Activated naive CD4-positive, alpha-beta T cell treated with Interleukin-2 at 50 U/mL for 16 hours (primary cell): Measurements from ENCODE around the gene PPP3R1.

ENCODE experiments used
- DNase-seq: peaks from one replicate; pipeline ENCODE4 v3.0.0-alpha.2; 2020

PPP3R1 gene

DNA sequence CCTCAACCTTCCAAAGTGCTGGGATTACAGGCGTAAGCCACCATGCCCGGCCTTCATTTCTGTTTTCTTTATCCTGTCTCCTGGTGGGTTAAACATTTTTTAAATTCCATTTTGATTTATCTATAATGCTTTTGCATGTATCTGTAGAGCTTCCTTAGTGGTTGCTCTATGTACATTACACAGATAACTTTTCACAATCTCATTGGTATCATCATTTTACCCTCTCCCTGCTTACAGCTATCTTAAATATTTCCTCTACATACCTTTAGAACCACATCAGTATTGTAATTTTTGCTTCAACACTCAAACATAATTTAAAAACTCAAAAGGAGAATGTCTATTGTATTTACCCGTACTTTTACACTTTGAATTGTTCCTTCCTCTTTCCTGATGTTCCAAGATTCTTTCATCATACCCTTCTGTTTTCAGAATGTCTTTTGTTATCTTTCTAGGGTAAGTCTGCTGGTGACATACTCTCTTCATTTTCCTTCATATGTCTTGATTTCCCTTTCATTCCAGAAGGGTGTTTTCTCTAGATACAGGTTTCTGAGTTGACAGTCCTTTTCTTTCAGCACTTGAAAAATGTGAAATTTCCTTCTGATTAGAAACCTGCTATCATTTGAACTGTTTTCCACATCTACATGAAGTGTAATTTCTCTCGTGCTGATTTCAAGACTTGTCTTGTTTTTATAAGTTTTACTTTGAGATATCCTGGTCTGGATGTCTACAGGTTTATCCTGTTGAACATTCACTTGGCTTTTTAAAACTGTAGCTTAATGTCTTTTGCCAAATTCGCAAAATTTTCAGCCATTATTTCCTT is 21.9 kb downstream of the PPP3R1 start:
- DNase-seq, result no peak

DNA sequence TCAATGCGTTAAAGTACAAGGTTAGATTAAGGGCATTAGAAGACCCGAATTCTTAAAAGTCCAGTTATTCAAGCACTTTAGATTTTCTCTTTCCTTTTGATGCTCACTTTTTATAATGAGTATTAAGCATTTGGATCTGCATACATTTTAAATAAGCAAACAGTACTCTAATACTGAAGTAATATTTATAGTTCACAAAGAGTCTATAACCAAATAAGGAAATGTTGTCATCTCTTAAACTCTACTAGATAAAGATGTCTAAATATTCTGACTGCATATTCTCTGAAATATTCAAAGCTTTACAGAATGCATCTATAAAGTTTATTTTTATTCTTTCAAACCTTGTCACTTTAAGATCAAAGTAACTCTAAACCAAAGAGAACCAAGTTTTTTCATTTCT is 25.5 kb downstream of the PPP3R1 start:
- no peak for DNase-seq

DNA sequence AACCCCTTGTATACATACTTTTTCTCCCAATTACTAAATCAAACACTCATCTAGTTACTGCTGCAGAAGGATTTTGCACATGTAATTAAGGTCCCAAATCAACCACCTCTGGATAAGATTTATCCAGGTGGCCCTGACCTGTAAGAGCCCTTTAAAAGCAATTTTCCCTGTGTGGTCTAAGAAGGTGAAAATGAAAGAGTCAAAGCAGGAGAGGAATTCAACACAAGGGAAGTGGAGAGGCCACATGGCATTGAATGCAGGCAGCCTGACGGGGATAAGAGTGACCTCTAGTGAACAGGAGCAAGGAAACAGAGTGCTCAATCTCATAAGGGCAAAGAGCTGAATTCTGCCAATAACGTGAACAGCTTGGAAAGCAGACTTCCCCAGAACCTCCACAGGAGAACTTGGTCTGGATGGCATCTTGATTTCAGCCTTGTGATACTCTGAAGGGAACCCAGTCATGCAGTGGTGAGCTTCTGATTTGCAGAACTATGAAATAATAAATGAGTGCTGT is 27.2 kb downstream of the PPP3R1 start:
- DNase-seq, result peak; percentile 10

DNA sequence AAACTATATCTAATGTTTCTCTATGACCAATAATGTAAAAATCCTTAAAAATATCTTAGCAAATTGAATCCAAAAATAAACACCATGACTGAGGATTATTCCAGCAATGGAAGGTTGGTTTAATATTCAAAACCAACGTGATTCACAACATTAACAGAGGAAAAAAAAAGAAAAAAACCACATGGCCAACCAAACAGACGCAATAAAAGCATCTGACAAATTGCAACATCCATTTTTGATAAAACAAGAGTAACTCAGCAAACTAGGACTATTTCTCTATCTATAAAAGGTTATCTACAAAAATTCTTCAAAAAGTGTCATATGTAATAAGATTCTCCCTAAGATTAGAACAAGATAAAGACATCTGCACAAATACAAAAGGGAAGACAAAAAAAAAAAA is 28.9 kb downstream of the PPP3R1 start:
- DNase-seq, result no peak

DNA sequence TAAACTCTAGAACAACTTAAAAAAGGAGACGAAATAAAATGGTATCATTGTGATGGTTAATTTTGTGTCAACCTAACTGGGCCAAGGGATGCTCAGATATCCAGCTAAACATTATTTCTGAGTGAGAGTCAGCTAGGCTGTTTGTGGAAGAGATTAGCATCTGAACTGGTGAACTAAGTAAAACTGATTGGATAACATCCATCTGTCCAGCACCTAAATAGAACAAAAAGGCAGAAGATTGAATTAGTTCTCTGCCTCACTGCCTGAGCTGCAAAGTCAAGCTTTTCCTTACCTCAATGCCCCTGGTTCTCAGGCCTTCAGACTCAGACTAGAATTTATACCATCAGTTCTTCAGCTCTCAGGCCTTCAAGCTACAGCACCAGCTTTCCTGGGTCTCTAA is 30.0 kb downstream of the PPP3R1 start:
- no peak for DNase-seq

DNA sequence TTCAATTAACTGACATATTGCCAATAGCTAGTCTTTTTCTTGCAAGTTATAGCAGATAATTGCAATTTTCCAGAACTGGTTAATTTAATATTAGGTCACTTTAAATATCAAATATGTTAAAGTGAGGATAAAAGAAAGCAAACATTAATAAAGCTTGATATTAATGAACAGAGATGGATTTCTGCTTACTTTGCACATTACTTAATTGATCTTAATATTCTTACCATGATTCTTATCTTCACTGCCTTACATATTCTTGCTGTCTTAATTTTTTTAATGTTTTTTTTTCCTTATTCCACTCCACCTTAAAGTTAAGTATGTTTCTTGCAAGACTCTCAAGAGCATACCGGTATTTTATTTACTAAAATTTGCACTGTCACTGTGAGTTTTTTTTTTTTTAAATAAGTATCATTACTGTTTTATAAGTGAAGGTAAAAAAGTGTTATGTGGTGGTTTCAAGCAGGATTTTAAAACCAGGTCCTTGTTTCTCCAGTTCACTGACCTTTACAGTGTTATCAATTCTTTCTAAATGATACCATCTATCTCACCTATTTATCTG is 33.9 kb downstream of the PPP3R1 start:
- DNase-seq, result no peak

DNA sequence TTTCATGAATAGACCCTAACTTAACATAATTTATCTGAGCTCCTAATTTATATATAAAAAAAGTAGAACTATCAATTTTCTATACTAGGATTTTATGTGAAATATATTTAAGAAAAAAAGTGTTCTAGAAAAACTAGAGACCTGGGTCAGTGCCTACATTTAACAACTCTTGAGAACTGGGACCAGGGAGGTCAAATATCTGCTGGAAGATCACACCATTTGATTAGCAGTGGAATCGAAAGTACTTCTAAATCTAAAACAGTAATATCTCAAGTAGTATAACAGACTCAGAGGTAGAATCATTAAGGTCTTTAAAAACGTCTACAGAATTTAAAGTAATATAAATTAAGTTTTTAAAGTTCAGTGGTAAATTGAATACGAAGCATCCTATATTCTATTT is 34.6 kb downstream of the PPP3R1 start:
- no peak for DNase-seq

DNA sequence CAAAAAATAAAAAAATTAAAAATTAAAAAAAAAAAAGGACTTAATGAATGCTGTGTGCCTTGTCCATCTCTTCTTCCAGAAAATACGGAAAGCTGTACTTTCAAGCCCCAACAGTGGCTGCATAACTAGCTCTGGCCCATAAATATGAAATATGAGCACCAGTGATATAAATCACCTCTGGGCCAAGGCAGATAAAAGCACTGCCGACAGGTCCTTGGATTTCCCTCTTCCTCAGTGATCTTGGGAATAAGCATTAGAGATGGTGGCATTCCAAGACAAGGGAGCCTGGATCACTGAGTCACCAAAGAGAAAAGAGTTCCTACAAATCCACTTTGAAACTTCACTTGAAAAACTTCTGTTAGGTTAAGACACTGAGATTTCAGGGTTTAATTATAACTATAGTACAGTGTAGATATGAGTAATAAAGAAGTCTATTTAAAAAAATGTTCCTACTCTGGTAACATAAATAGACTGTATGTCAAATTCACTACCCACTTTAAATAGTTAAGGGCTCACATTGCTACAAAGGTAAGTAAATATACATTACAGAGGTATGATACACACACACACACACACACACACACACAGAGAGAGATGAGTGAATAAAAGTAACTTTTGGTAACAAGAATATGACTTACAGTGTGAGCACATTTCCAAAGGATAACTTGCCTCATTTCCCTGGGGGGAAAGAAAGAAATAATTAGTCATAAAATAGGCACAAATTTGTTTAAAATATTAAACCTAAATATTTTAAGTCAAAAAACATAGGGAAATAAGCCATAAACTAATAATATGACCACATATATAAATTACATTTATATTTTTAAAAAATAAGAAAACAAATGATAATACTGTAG is 35.6 kb downstream of the PPP3R1 start:
- DNase-seq, result no peak

DNA sequence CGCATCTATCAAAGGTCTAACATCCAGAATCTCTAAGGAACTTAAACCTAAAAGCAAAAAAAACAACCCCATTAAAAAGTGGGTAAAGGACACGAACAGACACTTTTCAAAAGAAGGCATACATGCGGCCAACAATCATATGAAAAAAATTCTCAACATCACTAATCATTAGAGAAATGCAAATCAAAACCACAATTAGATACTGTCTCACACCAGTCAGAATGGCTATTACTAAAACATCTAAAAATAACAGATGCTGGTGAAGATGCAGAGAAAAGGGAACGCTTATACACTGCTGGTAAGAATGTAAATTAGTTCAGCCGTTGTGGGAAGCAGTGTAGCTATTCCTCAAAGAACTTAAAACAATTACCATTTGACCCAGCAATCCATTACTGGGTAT is 38.0 kb downstream of the PPP3R1 start:
- DNase-seq, result no peak

DNA sequence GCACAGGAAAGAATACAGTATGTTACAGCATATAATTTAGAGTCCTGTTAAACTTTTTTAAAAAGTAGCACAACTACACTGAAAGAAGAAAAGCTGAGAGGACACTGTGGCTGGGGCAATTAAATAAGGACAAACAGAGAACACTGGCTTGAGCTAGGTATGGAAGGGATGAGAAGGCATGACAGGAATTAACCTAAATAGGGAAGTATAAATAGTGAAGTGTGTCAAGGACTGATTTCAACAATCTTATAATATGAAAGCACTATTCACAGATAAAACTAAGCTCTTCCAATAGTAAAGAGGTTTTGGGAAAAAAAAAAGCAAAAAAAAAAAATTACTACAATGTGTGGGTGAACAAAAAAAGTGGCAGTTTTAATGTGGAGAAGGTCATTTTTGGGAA is 45.5 kb downstream of the PPP3R1 start:
- no peak for DNase-seq

DNA sequence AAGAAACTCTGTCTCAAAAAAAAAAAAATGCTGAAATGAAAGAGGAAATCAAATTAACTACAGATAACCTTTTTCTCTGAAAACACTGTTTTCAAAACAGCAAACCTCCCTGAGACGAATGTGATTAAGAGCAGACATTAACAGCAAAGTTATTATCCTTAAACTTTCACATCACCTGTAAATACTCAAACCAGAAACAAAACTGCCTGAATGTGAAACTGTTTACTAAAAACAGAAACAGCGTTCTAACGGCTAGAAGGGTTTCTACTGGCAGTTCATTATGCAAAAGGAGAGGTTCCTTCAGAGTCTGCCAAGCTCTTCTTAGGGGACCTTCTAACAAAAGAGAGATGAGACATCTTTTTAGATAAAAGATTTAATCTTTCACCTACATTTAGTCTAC is 48.7 kb downstream of the PPP3R1 start:
- no peak for DNase-seq

DNA sequence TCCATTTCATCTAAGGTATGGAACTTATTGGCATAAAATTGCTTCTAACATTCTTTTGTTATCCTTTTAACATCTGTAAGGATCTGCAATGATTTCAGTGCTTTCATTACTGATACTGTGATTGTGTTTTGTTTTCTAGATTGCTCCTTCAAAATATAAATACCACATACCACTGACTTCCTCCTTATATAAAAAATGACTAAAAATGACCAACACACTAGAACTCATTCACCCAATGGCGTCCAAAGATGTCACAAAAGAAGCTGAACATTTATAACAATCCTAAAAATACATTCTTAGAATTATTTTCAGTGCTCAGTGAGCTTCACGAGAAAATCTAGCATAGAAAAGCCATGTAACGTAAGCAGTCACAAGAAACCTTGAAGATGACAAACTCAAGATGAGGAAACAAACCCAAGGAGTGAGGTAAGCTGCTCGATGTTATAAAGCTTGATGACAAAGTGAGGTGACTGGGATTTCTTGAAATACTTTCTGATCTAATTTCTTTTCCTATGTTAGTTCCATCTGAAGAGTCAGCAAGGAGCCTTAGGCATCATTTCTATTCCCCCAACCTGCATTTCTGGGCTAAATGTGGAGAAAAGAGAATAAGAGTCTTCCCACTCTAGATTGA is 52.1 kb downstream of the PPP3R1 start:
- no peak for DNase-seq

DNA sequence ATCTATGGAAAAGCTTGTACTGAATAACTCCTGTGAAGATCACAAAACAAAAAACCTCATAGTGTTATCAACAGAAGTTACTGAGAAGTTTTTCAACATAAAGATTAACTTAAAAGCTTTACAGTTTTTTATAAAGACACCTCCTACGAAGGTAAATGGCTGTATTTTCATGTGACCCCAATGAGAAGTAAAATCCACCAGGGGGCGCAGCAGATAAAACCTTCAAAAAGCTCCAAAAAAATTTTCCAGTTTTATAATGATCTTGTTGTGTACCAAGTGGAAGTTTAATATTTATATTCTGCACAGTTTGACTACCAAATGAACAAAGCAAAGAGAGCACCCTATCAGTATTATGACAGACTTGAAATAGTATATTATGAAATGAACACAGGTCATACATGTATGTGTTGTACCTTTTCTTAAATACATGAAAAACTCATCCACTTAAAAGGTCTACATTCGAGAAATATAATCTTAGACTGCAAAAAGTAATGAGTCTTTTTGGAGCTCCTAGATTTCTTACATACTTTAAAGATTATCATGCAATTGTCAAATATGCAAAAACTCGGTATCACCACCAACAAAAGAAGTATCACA is 56.1 kb downstream of the PPP3R1 start:
- DNase-seq, result peak; percentile 53

DNA sequence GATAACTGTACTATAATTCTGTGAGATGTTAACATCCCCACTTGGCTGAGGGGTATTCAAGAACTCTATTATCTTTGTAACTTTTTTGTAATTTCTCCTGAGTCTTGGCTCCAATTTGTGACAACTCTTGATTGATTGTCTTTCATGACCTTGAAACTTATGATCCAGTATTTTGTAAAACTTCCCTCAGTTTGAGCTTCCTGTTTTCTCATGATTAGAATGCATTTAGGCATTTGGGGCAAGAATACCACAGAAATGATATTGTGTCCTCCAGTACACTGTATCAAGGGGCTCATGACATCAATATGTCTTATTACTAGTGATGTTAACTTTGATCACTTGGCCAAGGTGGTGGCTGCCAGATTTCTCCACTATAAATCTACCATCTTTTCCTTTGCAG is 57.2 kb downstream of the PPP3R1 start:
- no peak for DNase-seq

DNA sequence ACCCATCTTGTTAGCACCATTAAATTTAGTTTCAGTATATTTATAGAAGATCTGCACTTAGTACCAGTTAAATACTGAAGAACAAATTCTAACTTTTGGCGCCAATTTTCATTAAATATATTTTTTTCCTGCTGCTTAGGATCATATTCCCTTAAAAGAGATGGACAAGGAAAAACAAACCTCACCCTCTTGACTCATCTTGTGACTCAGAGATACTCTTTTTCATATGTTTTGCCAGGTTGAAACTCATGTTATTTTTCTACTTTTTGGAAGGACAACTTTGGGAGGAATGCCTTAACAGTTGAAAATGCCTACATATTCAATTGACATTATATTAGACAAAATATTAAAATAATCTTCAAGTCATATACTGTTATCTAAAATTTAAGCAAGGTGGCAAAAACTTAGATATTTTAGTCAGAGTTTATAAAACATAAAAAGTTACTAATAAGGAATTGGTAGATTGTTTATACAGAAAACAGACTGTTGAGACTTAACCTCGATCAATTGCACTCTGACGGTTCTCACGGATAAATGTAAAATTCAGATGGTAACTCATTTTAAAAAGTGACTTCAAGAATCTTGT is 58.5 kb downstream of the PPP3R1 start:
- DNase-seq, result no peak

DNA sequence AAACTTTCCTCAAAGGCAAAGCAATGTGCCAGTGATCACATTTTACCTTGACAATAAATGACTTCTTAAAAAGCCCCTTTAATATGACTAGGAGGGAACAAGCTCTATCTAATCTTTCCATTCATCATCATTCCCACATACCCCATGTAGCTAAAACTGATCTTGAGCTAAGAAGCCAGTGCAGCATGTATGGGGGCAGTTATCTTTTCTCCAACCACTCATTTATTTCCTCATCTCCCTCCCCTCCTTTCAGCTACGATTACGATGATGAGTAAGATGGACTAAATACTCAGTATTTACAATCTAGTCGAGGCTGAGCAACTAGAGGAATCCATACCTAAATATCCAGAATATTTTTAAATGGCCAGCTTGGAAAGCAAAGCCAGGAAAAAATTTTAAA is 59.2 kb downstream of the PPP3R1 start:
- DNase-seq, result no peak

DNA sequence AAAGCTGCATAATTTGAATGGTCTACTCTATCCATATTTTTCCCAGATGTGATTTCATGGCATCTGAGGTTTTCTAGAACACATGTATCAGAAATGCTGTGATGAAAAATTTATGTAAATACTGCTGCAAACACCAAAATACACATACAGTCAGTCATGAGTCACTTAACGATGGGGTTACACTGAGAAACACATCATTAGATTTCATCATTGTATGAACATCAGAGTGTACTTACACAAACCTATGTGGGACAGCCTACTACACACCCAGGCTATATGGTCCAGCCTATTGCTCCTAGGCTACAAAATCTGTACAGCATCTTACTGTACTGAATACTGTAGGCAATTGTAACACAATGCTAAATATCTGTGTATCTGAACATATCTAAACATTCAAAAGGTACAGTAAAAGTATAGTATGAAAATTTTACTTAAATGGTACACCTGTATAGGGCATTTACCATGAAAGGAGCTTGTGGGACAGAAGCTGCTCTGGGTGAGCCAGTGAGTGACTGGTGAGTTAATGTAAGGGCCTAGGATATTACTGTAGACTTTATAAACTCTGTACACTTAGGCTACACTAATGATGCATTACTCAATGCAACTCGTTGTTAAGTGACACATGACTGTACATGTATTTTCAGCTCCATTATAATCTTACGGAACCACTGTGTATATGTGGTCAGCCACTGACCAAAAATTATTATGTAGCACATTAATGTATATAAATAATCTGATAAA is 61.2 kb downstream of the PPP3R1 start:
- DNase-seq, result no peak

DNA sequence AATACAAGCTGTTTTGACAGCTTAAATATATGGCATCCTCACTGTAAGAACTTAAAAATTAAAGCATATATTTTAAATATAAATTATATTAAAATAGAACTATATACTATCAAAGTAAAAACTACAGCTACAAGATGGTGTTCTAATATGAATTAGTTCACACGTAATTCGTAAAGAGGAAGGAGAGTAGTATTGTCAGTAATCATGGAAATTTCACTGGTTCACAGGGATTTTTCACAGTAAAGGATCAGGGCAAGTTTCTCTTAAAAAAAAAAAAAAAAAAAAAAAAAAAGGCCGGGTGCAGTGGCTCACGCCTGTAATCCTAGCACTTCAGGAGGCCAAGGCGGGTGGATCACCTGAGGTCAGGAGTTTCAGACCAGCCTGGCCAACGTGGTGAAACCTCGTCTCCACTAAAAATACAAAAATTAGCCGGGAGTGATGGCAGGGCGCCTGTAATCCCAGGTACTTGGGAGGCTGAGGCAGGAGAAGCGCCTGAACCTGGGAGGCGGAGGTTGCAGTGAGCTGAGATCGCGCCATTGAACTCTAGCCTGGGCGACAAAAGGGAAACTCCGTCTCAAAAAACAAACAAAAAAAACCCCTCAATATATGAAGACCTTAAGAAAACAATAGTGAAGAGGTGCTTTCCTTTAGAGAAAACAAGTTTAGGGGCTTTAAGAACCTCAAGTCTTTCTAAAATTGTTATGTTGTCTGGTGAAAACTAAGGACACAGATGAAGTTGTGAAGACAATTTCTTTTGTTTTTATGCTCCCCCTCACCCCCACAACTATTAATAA is 62.1 kb downstream of the PPP3R1 start:
- no peak for DNase-seq

DNA sequence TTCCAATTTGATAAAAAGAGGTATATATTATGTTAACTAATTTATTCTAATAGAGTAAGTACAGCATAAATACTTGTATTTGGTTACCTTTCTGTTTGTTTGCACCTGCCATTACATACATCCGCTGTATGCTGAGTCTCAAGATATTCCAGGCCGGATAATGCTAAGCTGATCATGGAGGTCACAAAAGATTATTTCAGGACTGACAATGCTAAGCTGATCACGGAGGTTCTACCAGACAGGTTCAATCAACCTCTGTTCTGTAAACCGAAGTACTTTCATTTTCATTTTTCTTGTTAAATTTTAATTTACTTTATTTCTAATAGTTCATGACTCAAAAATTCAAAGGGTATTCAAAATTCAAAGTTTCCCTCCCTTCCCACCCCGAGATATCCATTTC is 63.5 kb downstream of the PPP3R1 start:
- no peak for DNase-seq

DNA sequence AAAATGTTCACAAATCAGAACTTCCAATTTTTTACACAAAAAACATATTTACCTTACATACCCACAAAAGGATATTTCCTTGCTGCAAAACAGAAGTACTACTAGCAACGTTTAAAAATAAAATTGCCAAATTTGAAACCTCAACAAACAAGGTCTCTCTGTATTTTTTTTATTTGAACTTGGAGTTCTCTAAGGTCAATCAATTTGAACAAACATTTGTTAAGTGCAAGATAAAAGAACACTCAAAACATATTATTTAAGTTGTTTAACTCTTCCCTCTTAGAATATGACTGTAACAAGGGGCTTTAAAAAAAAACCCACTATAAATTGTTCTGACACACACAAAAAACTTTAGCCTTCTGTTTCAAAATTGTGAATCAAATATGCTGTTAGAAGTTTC is 65.0 kb downstream of the PPP3R1 start:
- no peak for DNase-seq
